Breast epithelium (tissue), 4 donors: ENCODE data around the gene SORCS3. TPM values are rescaled to one million over a fixed set of nuclear protein-coding genes. Genes with fewer than 3 reads are reported as not detected.

Experiments used
- DNase-seq, 2 donors: peaks; one replicate each; pipeline ENCODE4 v3.0.0-alpha.2; 2019; ENCODE audit warnings: low spot score in 2 of 2
- H3K27ac ChIP-seq, 2 donors: fragments of 200-600 bp; sonication (generic) in 1 of 2; one replicate each; pipeline ENCODE4 v1.5.1; 2016 to 2019; ENCODE audit warnings: mild to moderate bottlenecking in 1 of 2
- H3K27me3 ChIP-seq, 2 donors: fragments of 200-600 bp; sonication (generic) in 1 of 2; one replicate each; pipeline versions ENCODE4 v1.5.1 to v1.6.0; 2017 to 2019; ENCODE audit warnings: control low read depth in 1 of 2, mild to moderate bottlenecking in 1 of 2
- H3K36me3 ChIP-seq: fragments of 200-600 bp; one replicate; pipeline ENCODE4 v1.5.1; 2019
- H3K4me1 ChIP-seq, 2 donors: fragments of 200-600 bp; sonication (generic); one replicate each; pipeline ENCODE4 v1.5.1; 2016 to 2019; ENCODE audit warnings: control low read depth in 1 of 2
- H3K4me3 ChIP-seq, 3 donors: fragments of 200-600 bp; sonication (generic); 1 replicate in 2 of 3; 2 replicates in 1 of 3; pipeline ENCODE4 v1.5.1; 2016 to 2019; ENCODE audit warnings: mild to moderate bottlenecking in 3 of 3, moderate library complexity in 2 of 3
- H3K9me3 ChIP-seq, 2 donors: fragments of 200-600 bp; sonication (generic) in 1 of 2; one replicate each; pipeline ENCODE4 v1.5.1; 2016 to 2019; ENCODE audit warnings: control low read depth in 1 of 2
- CTCF ChIP-seq, 3 donors: fragments of 450-650 bp; IDR thresholded peaks; one replicate each; pipeline ENCODE4 v1.5.1; 2016 to 2017; ENCODE audit warnings: antibody characterized with exemption in 3 of 3, mild to moderate bottlenecking in 3 of 3, moderate library complexity in 3 of 3
- POLR2A ChIP-seq: fragments of 450-650 bp; IDR thresholded peaks from one replicate; pipeline ENCODE4 v1.6.1; 2016; ENCODE audit warnings: antibody characterized with exemption, mild to moderate bottlenecking, moderate library complexity
- POLR2AphosphoS5 ChIP-seq, 3 donors: sonication (generic); formaldehyde crosslinking; IDR thresholded peaks; one replicate each; pipeline ENCODE4 v1.6.1; 2017; ENCODE audit warnings: antibody characterized with exemption in 3 of 3
- intact Hi-C: fragments of 100-400 bp; cut with DNase I; formaldehyde crosslinking; loops from one replicate; pipeline ENCODE4 v1.15.1; 2023; ENCODE audit warnings: low total_unique reads
- total RNA-seq, 3 donors: library from RNA; depleted of rRNA; stranded (reverse); fragments of >200 nt; gene quantifications; one replicate each; pipeline ENCODE4 v1.1.0, GENCODE V29; 2016

The SORCS3 gene
- total RNA-seq, 3 donors from 2014 or later: under 0.01 to 0.16 TPM; not detected in 1

- intact Hi-C loops: no loop called here
- H3K27ac ChIP-seq: no peak overlapping the region
- peaks cover 0 to 7% of the 10 kb centered on the region in 2 donors for H3K9me3 ChIP-seq
- H3K4me1 ChIP-seq: no peaks in the 10 kb centered on the region
- H3K4me3 ChIP-seq: no peak overlapping the region
- no peak for TF ChIP-seq POLR2A
- TF ChIP-seq POLR2AphosphoS5 (IDR thresholded peaks at IDR 0.05): no peak
- TF ChIP-seq CTCF (IDR thresholded peaks at IDR 0.05): no peak
- H3K36me3 ChIP-seq: no peaks in the 10 kb centered on the region
- H3K27me3 ChIP-seq: no peaks in the 10 kb centered on the region
- no peak for DNase-seq
Measured at GRCh38 chr10:104811166-104811565, 170.1 kb downstream of the SORCS3 start.

- intact Hi-C loops: no loop called here
- no peaks in the 10 kb centered on the region for H3K4me1 ChIP-seq
- H3K9me3 ChIP-seq: no peaks in the 10 kb centered on the region
- DNase-seq: no peak
- H3K4me3 ChIP-seq: no peak overlapping the region
- TF ChIP-seq POLR2AphosphoS5 (IDR thresholded peaks at IDR 0.05) (no peak), CTCF (IDR thresholded peaks at IDR 0.05) (no peak)
- H3K27me3 ChIP-seq: no peaks in the 10 kb centered on the region
- no peaks in the 10 kb centered on the region for H3K36me3 ChIP-seq
- H3K27ac ChIP-seq: no peak overlapping the region
Measured at GRCh38 chr10:104816501-104816900, 175.4 kb downstream of the SORCS3 start.

- Histone ChIP-seq H3K27me3 (no peaks in the 10 kb centered on the region), H3K27ac (no peak overlapping the region), H3K36me3 (no peaks in the 10 kb centered on the region), H3K9me3 (no peaks in the 10 kb centered on the region), H3K4me1 (no peaks in the 10 kb centered on the region), H3K4me3 (no peak overlapping the region)
- DNase-seq: no peak
- no peak for TF ChIP-seq CTCF (IDR thresholded peaks at IDR 0.05)
- TF ChIP-seq POLR2AphosphoS5 (IDR thresholded peaks at IDR 0.05): no peak
- no peak for TF ChIP-seq POLR2A
- intact Hi-C loops: no loop called here
Measured at GRCh38 chr10:104819731-104820130, 178.6 kb downstream of the SORCS3 start.

GRCh38 chr10:104822088-104822487, 181.0 kb downstream of the SORCS3 start:
- H3K4me1 ChIP-seq: no peaks in the 10 kb centered on the region
- H3K4me3 ChIP-seq: no peak overlapping the region
- TF ChIP-seq POLR2A: no peak
- no peak for TF ChIP-seq POLR2AphosphoS5 (IDR thresholded peaks at IDR 0.05)
- TF ChIP-seq CTCF (IDR thresholded peaks at IDR 0.05): no peak
- H3K27ac ChIP-seq: no peak overlapping the region
- H3K36me3 ChIP-seq: no peaks in the 10 kb centered on the region
- DNase-seq: no peak
- intact Hi-C loops: no loop called here
- H3K27me3 ChIP-seq: no peaks in the 10 kb centered on the region
- peaks cover 0 to 8% of the 10 kb centered on the region in 2 donors for H3K9me3 ChIP-seq

- TF ChIP-seq CTCF (IDR thresholded peaks at IDR 0.05) (no peak), POLR2AphosphoS5 (IDR thresholded peaks at IDR 0.05) (no peak), POLR2A (no peak)
- DNase-seq: no peak
- no peaks in the 10 kb centered on the region for H3K36me3 ChIP-seq
Measured at GRCh38 chr10:104824380-104825006, 183.4 kb downstream of the SORCS3 start.

More at GRCh38 chr10:104824380-104825006, 183.4 kb downstream of the SORCS3 start:
- H3K27me3 ChIP-seq: no peaks in the 10 kb centered on the region
- intact Hi-C loops: no loop called here
- H3K9me3 ChIP-seq: peaks cover 0 to 13% of the 10 kb centered on the region in 2 donors
- H3K4me3 ChIP-seq: no peak overlapping the region
- H3K27ac ChIP-seq: no peak overlapping the region
- H3K4me1 ChIP-seq: no peaks in the 10 kb centered on the region
